H1 (cell line): ENCODE measurements around the gene NCF4.

Experiments
- BCL11A ChIP-seq, 2 experiments: IDR thresholded peaks; one replicate each; pipeline ENCODE4 v1.6.1; 2011; ENCODE audit warnings: low read depth in 2 of 2, low read length in 2 of 2, mild to moderate bottlenecking in 2 of 2
- CEBPB ChIP-seq: IDR thresholded peaks from 2 replicates; pipeline ENCODE4 v1.6.1; 2012; ENCODE audit warnings: low read depth, low read length
- EP300 ChIP-seq, 2 experiments: IDR thresholded peaks; 1 replicate in 1 of 2; 2 replicates in 1 of 2; pipeline ENCODE4 v1.6.1; 2011 to 2012; ENCODE audit warnings: low read depth in 2 of 2, low read length in 2 of 2, mild to moderate bottlenecking in 2 of 2, borderline replicate concordance in 1 of 2, inconsistent platforms in 1 of 2, moderate library complexity in 1 of 2
- EZH2 ChIP-seq: fragments of 200-600 bp; sonication (generic); IDR thresholded peaks from 2 replicates; pipeline ENCODE4 v1.7.1; 2012; ENCODE audit warnings: low read depth, mild to moderate bottlenecking, moderate library complexity, low read length, inconsistent platforms; ENCODE audit not compliant: severe bottlenecking
- FOSL1 ChIP-seq: IDR thresholded peaks from 2 replicates; pipeline ENCODE4 v1.6.1; 2011; ENCODE audit warnings: mild to moderate bottlenecking, low read depth, low read length, moderate library complexity; ENCODE audit not compliant: insufficient read depth
- MAFK ChIP-seq: IDR thresholded peaks from 2 replicates; pipeline ENCODE4 v1.6.1; 2012; ENCODE audit warnings: low read depth, mild to moderate bottlenecking, improper control_type of control experiment, low read length
- RFX5 ChIP-seq: IDR thresholded peaks from 2 replicates; pipeline ENCODE4 v1.6.1; 2011; ENCODE audit warnings: low read depth, low read length, improper control_type of control experiment, borderline replicate concordance
- SRF ChIP-seq: IDR thresholded peaks from 2 replicates; pipeline ENCODE4 v1.6.1; 2011; ENCODE audit warnings: mild to moderate bottlenecking, low read depth, low read length, moderate library complexity
- TAF7 ChIP-seq: optimal IDR thresholded peaks from 2 replicates; pipeline ENCODE3; 2011; ENCODE audit warnings: low read depth, mild to moderate bottlenecking, inconsistent platforms, low read length, moderate library complexity, borderline replicate concordance
- TEAD4 ChIP-seq: IDR thresholded peaks from 2 replicates; pipeline ENCODE4 v1.6.1; 2012; ENCODE audit warnings: low read depth, low read length, inconsistent platforms, mixed read lengths
- YY1 ChIP-seq: IDR thresholded peaks from 2 replicates; pipeline ENCODE4 v1.6.1; 2011; ENCODE audit warnings: low read depth, mild to moderate bottlenecking, low read length
- TF ChIP-seq, protein P1 (sequence below), 3 experiments: IDR thresholded peaks; 1 replicate in 2 of 3; 2 replicates in 1 of 3; pipeline versions ENCODE4 v1.5.1 to v1.6.1; 2011; ENCODE audit warnings: low read length in 3 of 3, mild to moderate bottlenecking in 3 of 3, inconsistent platforms in 2 of 3, low read depth in 1 of 3, moderate library complexity in 1 of 3; ENCODE audit not compliant: insufficient read depth in 1 of 3; ENCODE audit errors: control extremely low read depth in 1 of 3
- TF ChIP-seq, protein P2 (sequence below): IDR thresholded peaks from 2 replicates; pipeline ENCODE4 v1.6.1; 2011; ENCODE audit warnings: low read length, improper control_type of control experiment

- no peak for TF ChIP-seq TEAD4
- no peak for TF ChIP-seq CEBPB
- TF ChIP-seq MAFK, result no peak
- TF ChIP-seq, protein P1, sequence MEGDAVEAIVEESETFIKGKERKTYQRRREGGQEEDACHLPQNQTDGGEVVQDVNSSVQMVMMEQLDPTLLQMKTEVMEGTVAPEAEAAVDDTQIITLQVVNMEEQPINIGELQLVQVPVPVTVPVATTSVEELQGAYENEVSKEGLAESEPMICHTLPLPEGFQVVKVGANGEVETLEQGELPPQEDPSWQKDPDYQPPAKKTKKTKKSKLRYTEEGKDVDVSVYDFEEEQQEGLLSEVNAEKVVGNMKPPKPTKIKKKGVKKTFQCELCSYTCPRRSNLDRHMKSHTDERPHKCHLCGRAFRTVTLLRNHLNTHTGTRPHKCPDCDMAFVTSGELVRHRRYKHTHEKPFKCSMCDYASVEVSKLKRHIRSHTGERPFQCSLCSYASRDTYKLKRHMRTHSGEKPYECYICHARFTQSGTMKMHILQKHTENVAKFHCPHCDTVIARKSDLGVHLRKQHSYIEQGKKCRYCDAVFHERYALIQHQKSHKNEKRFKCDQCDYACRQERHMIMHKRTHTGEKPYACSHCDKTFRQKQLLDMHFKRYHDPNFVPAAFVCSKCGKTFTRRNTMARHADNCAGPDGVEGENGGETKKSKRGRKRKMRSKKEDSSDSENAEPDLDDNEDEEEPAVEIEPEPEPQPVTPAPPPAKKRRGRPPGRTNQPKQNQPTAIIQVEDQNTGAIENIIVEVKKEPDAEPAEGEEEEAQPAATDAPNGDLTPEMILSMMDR (IDR thresholded peaks at IDR 0.05; ENCODE audit: control extremely low read depth in 1 of 3, insufficient read depth in 1 of 3, low read depth in 1 of 3, low read length in 3 of 3), result no peak
- TF ChIP-seq, protein P2, sequence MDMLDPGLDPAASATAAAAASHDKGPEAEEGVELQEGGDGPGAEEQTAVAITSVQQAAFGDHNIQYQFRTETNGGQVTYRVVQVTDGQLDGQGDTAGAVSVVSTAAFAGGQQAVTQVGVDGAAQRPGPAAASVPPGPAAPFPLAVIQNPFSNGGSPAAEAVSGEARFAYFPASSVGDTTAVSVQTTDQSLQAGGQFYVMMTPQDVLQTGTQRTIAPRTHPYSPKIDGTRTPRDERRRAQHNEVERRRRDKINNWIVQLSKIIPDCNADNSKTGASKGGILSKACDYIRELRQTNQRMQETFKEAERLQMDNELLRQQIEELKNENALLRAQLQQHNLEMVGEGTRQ, result no peak
- no peak for TF ChIP-seq EZH2
- TF ChIP-seq FOSL1, result no peak
- TF ChIP-seq RFX5, result no peak
- no peak for TF ChIP-seq TAF7
- no peak for TF ChIP-seq BCL11A (IDR thresholded peaks at IDR 0.05; ENCODE audit: low read depth in 2 of 2, low read length in 2 of 2)
- no peak for TF ChIP-seq SRF
- no peak for TF ChIP-seq YY1
- no peak for TF ChIP-seq EP300 (IDR thresholded peaks at IDR 0.05; ENCODE audit: borderline replicate concordance in 1 of 2, low read depth in 2 of 2, low read length in 2 of 2)
These were observed 7.9 kb downstream of the NCF4 start for GRCh38 chr22:36868546-36869181.
